NCI-H524 (cell line): ENCODE measurements around the gene FRMD4B.

Source experiments
- DNase-seq, 2 experiments: peaks; one replicate each; lab custom pipeline; 2025; lab: John Stamatoyannopoulos, UW

Gene FRMD4B

DNA sequence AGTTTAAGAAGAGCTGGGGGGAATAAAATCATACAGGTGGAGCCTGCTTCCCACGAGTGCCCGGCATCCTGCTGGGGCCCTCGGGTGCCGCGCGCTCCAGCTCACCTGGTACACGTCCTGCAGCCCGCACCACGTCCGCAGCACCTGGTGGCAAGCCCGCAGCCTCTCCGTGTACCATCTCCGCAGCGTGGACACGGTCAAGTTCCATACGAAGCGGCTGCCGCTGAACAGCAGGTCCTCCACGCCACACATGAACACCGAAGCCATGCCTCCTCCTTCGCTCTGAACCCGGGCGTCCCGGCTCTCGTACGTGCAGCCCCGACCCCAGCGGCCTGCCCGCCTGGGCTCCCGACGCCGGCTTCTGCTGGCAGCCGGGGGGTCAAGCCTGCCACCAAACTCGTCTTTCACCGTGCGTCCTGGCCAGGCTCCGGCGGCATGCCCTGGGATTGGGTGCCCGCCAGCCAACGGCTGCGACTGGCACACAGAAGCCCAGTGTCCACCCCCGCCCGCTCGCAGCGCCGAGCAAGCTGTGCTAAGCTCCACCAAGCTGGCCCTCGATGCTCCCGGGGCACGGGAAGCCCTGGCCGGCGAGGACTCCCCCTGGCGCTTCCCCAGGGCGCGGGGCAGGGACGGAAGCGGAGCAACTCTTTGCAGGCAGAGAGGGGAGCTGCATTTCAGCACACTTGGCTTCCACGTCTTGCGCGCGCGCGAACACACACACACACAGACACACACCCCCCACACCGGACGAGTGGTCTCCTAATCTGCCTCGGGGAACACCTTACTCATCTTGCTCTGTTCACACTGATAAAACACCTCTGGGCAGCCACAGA, at the start of gene FRMD4B:
FRMD4B (minus strand) TSS at position 366 of the 833 bp plus-strand sequence; CDS start at position 267, 99 bp downstream.
- DNase-seq, result peak; percentile 12 to 62

GRCh38 chr3:69433969-69434325, 48.1 kb upstream of the FRMD4B start:
- DNase-seq, result peak; percentile 35 to 83

DNA sequence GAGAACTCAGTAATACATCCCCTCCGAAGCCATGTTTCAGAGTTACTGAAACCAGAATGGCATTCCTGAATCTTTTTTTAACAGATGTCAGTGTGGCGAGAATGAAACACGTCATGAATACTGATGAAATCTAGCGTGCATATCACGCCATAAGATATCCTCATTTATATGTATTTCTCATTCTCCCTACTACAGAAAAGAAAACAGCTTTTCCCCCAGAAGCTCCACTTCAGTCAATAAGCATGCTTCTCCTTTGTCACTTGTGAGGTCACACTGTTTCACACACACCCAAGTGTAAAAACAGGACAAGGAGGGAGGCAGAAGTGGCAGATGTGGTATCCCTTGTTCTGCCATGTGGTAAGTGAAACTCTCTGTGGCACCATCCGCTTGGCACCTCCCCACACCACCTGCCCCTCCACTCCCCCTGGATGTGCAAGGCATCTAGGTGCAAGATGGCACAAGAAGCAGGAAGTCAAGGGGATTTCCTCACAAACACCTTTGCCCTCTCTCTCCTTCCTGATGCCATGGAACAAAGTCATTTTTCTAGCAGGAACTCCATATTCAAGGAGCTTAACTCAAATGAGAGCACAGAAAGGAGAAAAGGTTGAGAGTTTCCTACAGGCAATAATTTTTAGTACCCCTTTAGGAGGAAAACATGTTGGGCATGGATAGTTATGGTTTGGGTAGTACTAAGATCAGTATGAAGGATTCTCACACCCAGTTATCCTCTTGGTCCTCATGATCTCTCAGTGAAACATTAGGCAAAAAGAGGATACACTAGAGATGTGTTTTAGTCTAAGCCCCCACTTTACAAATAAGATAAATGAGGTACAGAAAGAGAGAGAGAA, 47.5 kb upstream of the FRMD4B start:
- DNase-seq, result peak; percentile 46 to 66

GRCh38 chr3:69428657-69429255, 42.9 kb upstream of the FRMD4B start:
- no peak for DNase-seq

- peak in 1 of 2 experiments; percentile 16 for DNase-seq
Measured at GRCh38 chr3:69426967-69427304, 41.0 kb upstream of the FRMD4B start.

DNA sequence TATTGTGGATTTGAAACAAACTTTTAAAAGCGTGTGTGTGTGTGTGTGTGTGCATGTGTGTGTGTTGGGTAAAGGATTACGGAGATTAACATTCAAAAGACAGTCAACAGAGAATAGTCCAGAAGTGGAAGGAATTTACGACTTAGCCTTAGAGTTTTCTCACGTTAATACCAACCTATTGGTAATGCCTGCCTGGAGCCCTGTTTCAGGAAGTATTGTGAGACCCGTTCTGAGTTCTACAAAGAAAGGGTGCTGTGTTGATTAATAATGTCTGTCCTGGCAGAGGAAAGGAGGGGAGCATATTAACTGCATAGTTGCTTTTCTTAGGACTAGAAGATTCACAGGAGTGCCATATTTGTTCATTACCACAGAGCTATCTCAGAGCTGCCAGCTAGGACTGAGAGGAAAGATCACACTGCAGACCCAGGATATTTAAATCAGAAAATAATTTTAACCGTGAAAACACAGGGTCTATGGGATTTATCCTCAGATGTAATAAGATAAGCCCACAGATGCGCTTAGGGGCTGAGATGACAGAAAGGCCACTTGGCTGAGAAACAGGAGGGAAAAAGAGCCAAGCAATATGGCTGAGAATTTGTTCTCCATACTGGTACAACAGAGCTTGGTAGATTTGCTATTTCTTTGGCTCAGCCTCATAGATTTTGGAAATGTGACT, 40.5 kb upstream of the FRMD4B start:
- peak in 1 of 2 experiments; percentile 19 for DNase-seq

DNA sequence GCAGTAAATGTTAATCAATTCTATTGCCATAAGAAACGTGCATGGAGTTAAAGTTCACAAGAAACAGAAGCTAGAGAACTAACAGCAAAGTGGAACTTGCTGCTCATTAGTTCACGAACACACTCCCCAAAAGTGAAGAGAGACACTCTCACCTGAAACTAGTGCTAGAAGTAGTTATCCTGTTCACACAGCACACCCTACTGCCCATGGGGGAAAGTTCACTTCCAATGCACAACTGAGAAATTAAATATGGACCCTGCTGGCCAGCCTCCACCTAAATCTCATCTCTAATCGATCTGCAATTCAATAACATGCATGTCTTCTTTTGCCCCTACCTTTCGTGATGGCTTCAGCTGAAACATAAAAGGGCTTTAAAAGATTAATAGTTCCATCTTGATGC, 39.4 kb upstream of the FRMD4B start:
- peak in 1 of 2 experiments; percentile 48 for DNase-seq

DNA sequence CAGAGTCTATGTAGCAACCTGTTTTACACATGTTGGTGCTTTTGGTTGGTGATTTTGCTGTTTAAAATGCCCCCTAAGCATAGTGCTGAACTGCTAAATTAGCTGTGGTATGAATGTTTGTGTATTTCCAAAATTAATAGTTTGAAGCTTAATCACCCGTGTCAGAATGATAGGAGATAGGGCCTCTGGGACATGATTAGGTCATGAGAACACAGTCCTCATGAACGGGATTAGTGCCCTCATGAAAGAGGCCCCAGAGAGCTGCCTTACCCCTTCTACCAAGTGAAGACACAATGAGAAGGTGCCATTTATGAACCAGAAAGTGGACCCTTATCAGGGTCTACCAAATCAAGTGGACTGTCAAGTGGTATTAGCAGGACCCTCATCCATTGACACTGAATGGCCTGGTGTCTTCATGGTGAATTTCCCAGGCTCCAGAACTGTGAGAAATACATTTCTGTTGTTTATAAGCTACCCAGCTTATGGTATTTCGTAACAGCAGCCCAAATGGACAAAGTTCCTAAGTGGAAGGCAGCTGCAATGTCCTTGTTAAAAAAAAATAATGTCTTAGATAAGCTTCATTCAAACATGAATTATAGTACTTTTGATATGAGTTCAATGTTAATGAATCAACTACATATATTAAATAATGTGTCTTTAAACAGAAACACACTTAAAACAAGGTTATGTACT, 37.7 kb upstream of the FRMD4B start:
- no peak for DNase-seq

GRCh38 chr3:69422751-69423150, 36.9 kb upstream of the FRMD4B start:
- no peak for DNase-seq

DNA sequence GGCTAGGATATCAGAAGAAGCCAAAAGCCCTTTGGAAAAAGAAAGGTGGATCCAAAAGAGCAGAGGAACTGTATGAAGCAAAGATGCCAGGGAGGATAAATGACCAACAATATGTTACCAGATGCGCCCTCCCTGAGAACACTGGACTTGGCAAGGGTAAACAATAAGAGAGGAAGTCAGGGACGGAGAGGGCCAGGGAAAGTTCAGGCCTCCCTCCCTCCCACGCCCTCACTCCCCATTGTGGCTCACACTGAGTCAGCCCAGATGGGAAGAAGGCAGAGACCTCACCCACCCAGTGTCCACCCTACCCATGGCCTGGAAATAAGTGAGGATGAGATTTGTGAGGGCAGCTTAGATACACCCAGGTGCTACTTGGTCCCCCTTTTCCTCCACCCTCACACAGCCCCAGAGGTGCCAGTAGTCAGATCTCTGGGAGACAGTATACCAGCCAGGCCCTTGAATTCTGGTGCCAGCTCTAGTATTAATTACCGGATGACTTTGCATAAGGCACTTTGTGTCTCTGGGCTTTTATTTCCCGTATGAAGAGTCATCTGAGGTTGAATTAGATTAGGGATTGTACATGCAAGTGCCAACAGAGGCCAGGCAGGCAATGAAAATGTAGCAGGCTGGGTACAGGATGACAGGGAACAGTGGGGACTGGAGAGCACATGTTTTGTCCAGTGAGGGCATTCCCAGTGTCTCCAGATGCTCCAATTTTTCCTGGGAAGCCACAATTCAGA, 35.1 kb upstream of the FRMD4B start:
- no peak for DNase-seq

- no peak for DNase-seq
Measured at GRCh38 chr3:69419276-69419675, 33.4 kb upstream of the FRMD4B start.

- DNase-seq, result no peak
Measured at GRCh38 chr3:69417541-69418078, 31.7 kb upstream of the FRMD4B start.

DNA sequence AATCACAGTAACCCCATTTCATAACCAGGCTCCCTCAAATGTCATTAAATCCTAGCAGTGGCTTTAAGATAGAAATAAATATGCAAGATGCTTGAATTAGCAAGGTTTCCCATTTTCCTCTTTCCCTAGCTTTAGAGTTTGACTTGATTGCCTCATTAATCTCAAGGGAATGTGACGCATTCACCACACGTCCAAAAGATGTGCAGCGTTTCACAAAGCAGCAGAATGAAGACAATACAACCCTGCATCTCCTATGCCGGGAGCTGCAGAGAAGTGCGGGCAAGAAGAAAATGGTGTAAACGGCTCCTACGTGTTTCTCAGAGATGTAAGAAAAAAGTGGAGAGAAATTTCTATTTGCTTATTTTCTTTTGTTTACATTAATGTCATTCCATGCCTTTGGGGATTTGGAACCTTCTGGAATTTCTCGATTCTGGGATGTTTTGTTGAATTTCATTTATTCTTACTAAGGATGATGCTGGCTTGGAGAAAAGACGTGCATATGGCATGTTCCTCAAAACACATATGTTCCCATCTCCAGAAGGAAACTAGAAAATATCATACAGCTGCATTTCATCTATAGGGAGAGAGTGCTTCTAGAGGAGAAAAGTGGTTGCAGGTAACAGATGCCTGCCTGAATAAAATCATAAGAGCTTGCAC, 27.8 kb upstream of the FRMD4B start:
- DNase-seq, result no peak

DNA sequence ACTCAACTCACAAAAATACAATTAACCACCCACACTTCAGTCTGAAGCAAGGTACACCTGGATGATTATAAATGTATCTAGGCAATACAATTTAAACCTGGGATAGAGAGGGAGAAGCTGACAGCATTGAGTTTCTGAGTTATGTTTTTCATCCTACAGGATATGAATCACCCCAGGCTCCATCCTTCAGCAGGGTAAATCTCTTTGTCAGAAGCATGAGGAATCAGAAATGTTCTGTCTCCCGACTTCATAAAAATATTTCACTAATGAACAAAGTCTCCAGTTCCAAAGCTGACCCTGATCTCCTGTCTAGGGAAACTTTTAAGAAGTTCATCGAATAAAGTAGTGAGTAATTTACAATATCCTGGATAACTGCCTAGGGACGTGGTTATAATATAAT, 25.5 kb upstream of the FRMD4B start:
- DNase-seq, result no peak

- DNase-seq, result peak; percentile 18 to 68
Measured at GRCh38 chr3:69410301-69410700, 24.4 kb upstream of the FRMD4B start.

DNA sequence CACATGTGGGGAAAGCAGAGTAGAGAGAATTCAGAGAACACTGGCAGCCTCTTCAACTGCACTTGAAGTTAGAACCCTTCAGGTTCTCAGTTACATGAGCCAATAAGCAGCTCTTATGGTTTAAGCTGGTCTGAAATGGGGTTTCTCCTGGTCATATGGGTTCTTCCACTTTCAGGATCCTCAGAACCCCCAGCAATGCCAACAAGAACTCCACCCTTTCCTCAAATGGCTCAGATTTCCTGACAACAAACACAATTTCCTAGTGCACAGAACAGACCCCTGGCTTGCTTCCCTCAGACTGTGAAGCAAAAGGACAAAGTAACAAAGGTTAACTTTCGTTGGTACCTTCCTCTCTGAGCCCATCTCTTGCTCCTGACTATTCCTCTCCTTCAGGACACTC, 23.9 kb upstream of the FRMD4B start:
- peak in 1 of 2 experiments; percentile 10 for DNase-seq

GRCh38 chr3:69409011-69409410, 23.1 kb upstream of the FRMD4B start:
- no peak for DNase-seq

DNA sequence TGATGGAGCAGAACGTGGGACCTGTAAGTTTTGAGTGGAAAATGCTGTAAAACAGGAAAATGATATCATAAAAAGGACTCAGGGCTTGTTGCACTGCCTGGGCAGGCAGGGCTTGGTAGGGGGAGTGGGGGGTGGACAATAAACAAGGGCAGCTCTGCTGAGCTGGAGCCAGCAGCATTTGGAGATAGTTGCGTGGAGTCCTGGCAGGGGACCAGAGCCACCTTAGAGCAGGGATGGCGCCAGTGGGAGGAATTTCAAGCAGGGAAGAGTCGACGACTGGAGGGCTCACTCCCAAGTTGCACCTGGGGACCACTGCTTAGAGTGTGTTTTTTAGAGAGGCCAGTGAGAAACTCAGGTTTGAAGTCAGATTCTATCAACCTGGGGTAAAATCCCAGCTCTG, 22.7 kb upstream of the FRMD4B start:
- no peak for DNase-seq

GRCh38 chr3:69407908-69408307, 22.0 kb upstream of the FRMD4B start:
- no peak for DNase-seq

GRCh38 chr3:69406163-69406562, 20.3 kb upstream of the FRMD4B start:
- DNase-seq, result peak in 1 of 2 experiments; percentile 7
